Muscle layer of duodenum (tissue), 2 donors: ENCODE data around the gene MCM3AP.
"Not testable (repeated sequence)": the region's sequence is repeated elsewhere in the genome, so short reads cannot be mapped to it uniquely, and the experiment has no call there.

ENCODE experiments used
- H3K27ac ChIP-seq: one replicate; pipeline ENCODE4 v1.7.0; 2013; ENCODE audit warnings: mild to moderate bottlenecking, low read length
- H3K27me3 ChIP-seq: one replicate; pipeline ENCODE4 v1.7.0; 2013; ENCODE audit warnings: low read depth, mild to moderate bottlenecking, control low read depth, low read length
- H3K36me3 ChIP-seq, 2 donors: one replicate each; pipeline ENCODE4 v1.7.0; 2013; ENCODE audit warnings: low read length in 2 of 2, control low read depth in 1 of 2, mild to moderate bottlenecking in 1 of 2; ENCODE audit not compliant: insufficient read depth in 2 of 2, control insufficient read depth in 1 of 2
- H3K4me1 ChIP-seq, 2 donors: one replicate each; pipeline ENCODE4 v1.7.0; 2013; ENCODE audit warnings: low read length in 2 of 2, mild to moderate bottlenecking in 2 of 2, control low read depth in 1 of 2, moderate library complexity in 1 of 2; ENCODE audit not compliant: insufficient read depth in 2 of 2, control insufficient read depth in 1 of 2
- H3K4me3 ChIP-seq, 2 donors: one replicate each; pipeline ENCODE4 v1.7.0; 2013; ENCODE audit warnings: low read length in 2 of 2, low read depth in 1 of 2, mild to moderate bottlenecking in 1 of 2
- H3K9me3 ChIP-seq, 2 donors: one replicate each; pipeline ENCODE4 v1.7.0; 2013; ENCODE audit warnings: low read length in 2 of 2, control low read depth in 1 of 2, mild to moderate bottlenecking in 1 of 2; ENCODE audit not compliant: control insufficient read depth in 1 of 2
- donor health status: healthy.

MCM3AP gene

DNA sequence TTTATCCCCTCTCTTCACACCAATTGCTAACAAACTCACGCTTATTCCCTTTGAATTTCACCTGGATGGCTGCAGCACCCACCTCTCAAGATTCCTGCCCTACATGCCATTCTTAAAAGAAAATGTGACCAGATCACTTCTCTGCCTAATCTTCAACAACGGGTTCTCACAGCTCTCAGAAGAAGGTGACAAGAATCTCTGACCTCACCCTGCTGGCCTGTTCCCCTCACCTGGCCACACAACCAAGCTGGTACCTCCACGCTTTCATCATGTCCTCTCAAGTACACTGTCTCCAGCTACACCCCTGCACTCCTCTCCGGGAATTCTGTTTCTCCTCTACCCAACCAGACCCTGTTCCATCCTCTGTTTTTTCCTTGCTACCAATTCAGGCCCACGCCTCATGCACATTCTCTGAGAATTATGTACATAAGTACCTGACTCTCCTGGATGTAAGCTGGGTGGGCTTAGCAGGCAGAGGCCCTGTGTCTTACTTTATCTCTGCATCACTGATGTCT lies 50.9 kb downstream of the MCM3AP start:
- Histone ChIP-seq H3K27me3 (no peaks in the 10 kb centered on the region), H3K4me3 (no peak overlapping the region), H3K27ac (no peak overlapping the region), H3K4me1 (peaks cover 0 to 4% of the 10 kb centered on the region in 2 donors), H3K9me3 (no peaks in the 10 kb centered on the region), H3K36me3 (peaks cover 32 to 46% of the 10 kb centered on the region in 2 donors)

DNA sequence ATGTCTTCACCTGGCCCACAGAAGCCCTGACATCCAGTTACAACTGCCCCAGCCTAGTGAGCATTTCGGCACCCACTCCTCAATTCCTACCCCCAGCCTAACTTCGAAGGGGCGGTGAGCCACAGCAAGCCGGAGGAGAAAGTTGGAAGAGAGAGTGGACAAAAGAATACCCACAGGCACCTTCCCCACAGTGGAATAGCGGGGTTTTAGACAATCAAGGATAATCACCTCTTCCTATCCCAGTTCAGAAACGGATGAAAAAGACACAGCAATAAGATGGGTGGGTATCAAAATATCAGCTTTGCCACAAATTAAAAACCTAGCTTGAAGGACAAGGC lies 55.5 kb downstream of the MCM3AP start:
- H3K4me1 ChIP-seq, result peaks cover 17 to 26% of the 10 kb centered on the region in 2 donors
- peaks cover 11 to 15% of the 10 kb centered on the region in 2 donors for H3K36me3 ChIP-seq
- no peak overlapping the region for H3K27ac ChIP-seq
- peak overlapping the region; percentile 33 to 78 for H3K4me3 ChIP-seq
- H3K9me3 ChIP-seq, result no peaks in the 10 kb centered on the region
- no peaks in the 10 kb centered on the region for H3K27me3 ChIP-seq

- Histone ChIP-seq H3K4me3 (peak overlapping the region; percentile 33 to 78), H3K4me1 (peaks cover 17 to 26% of the 10 kb centered on the region in 2 donors), H3K27ac (no peak overlapping the region), H3K9me3 (no peaks in the 10 kb centered on the region), H3K27me3 (no peaks in the 10 kb centered on the region), H3K36me3 (peaks cover 6 to 9% of the 10 kb centered on the region in 2 donors)
These were observed 56.1 kb downstream of the MCM3AP start for GRCh38 chr21:46229133-46229922.

DNA sequence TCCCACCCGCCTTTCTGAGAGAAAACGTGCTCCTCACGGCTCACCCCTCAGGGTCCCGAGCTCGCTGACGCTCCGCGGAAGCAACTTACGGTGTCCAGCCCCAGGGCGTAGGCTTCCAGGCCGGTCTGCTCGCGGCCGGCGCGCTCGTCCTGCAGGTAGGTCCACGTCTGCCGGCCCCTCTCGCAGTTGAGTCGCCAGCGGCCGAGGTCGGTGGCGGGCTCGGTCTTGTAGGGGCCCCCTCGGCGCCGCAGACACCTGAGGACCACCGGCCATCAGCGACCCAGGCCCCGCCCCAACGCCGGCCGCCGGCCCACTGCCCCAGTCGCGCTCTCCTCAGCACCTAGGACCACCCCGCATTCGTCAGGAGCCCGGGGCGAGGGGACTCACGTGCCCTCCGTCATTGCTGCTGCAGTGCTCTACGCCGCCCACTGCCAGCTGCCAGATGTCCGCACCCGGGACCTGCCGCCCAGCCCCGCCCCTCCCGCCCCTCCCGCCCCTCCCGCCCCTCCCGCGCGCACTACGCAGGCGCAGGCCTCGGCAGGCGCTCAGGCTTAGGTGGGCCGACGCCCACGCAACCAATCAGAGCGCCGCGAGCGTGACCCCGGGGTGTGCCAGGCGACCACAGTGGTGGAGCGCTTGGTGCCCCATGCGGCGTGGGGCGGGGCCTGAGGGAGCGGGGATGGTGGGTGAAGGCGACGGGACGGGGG lies 56.9 kb downstream of the MCM3AP start, which contains the start of gene LSS:
Gene LSS (minus strand): TSS at position 430 of the 707 bp plus-strand sequence. CDS start 29 bp downstream, at position 401.
- Histone ChIP-seq H3K9me3 (no peaks in the 10 kb centered on the region), H3K4me1 (peaks cover 17 to 26% of the 10 kb centered on the region in 2 donors), H3K27ac (no peak within 1 kb of the TSS)

GRCh38 chr21:46227811-46228344 lies 57.5 kb downstream of the MCM3AP start:
- Histone ChIP-seq H3K36me3 (peaks cover under 1 to 1% of the 10 kb centered on the region in 2 donors), H3K27me3 (no peaks in the 10 kb centered on the region), H3K27ac (no peak overlapping the region), H3K4me3 (peak overlapping the region; percentile 78 to 97), H3K9me3 (no peaks in the 10 kb centered on the region), H3K4me1 (peaks cover 17 to 26% of the 10 kb centered on the region in 2 donors)

More for the DNA sequence above, 56.9 kb downstream of the MCM3AP start, which contains the start of gene LSS:
- Histone ChIP-seq H3K4me3 (peak within 1 kb of the TSS; percentile 78 to 97), H3K27me3 (no peaks in the 10 kb centered on the region), H3K36me3 (peaks cover 0 to 5% of the 10 kb centered on the region in 2 donors)

DNA sequence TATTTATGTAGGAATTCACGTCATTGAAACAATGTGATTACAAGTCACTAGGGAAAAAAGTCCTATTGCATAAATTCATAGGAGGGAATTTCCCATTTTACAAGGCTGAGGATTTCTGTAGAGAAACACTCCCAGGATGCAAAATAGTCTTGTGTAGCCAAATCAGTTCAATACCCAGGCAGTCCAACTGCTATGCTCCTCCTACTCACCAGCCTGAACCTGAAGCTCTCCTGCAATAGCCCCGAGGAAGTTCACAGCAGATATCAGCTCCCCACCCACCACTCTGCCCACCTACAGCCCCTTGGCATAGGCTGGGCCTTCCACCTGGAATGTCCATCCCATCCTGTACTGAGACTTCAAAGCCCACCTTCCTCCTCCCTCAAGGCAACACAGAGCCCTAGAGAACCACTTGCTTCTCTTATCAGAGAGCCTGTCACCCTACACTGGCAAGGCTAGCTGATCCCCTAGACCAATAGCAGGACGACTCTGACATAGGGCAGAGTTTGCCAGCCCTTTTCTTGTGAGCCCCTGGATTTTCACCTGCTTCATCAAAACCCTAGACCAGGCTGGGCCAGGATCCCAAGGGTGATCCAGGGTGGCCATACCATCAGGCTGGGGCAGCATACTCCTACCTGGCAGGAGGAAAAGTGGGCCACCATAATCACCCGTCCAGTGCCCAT lies 58.4 kb downstream of the MCM3AP start:
- H3K27me3 ChIP-seq, result no peaks in the 10 kb centered on the region
- H3K9me3 ChIP-seq, result no peaks in the 10 kb centered on the region
- peaks cover 6 to 9% of the 10 kb centered on the region in 2 donors for H3K36me3 ChIP-seq
- H3K27ac ChIP-seq, result no peak overlapping the region
- peaks cover 17 to 26% of the 10 kb centered on the region in 2 donors for H3K4me1 ChIP-seq
- peak overlapping the region; percentile 78 to 97 for H3K4me3 ChIP-seq

DNA sequence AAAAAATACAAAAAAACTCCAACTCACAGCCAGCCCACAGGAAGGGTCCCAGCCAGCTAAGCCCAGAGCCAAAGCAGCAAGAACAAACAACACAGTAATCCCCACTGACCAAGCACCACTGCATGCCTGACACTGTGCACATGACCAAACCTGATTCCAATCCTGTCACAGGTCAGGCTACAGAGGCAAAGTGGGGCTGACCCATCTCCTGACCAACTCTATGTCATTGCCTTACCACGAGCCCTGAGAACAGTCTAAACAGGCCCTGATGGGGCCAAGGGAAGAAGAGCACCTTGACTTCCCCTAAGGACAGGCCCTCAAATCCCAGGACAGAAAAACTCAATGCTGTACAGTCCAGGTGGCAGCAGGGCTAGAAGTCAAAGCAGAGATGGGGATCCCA lies 59.3 kb downstream of the MCM3AP start:
- Histone ChIP-seq H3K27me3 (no peaks in the 10 kb centered on the region), H3K4me1 (peaks cover 17 to 26% of the 10 kb centered on the region in 2 donors), H3K27ac (no peak overlapping the region), H3K9me3 (no peaks in the 10 kb centered on the region), H3K4me3 (no peak overlapping the region), H3K36me3 (peaks cover 10 to 17% of the 10 kb centered on the region in 2 donors)

DNA sequence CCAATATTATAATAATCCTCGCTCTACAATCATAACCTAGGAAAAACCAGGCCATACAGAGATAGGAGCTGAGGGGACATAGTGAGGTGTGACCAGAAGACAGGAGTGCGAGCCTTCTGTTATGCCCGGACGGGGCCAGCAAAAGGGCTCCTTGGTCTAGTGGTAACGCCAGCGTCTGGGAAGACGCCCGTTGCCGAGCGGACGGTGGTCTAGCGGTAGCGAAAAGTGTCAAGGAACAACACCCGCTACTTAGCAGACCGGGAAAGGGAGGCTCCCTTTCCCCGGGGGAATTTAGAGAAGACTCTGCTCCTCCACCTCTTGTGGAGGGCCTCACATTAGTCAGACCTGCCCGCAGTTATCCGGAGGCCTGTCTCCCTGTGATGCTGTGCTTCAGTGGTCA lies 61.8 kb downstream of the MCM3AP start:
- Histone ChIP-seq H3K36me3 (peaks cover 19 to 34% of the 10 kb centered on the region in 2 donors), H3K4me1 (peaks cover 17 to 21% of the 10 kb centered on the region in 2 donors)
- H3K27me3 ChIP-seq, result not testable (repeated sequence)

DNA sequence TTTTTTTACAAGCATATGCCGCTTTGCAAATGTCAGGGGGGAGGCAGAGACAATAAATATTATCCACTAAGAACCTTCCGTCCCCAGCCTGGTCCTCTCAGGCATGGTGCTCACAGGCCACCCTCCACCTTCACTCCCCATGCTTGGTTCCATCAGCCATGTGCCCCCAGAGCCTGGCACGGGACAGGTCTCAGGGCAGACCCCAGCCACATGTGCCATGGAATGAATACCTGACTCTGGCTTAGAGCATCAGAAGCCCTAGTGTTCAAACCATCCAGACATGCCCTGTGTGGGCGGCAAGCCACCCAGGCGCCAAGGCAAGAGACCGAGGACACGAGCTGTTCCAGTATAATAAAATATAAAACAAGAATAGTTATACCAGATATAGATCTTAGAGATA lies 62.2 kb downstream of the MCM3AP start:
- no peaks in the 10 kb centered on the region for H3K9me3 ChIP-seq
- H3K27me3 ChIP-seq, result no peaks in the 10 kb centered on the region
- H3K36me3 ChIP-seq, result peaks cover 19 to 34% of the 10 kb centered on the region in 2 donors
- H3K4me1 ChIP-seq, result peaks cover 17 to 20% of the 10 kb centered on the region in 2 donors
- H3K4me3 ChIP-seq, result no peak overlapping the region
- H3K27ac ChIP-seq, result no peak overlapping the region

More for the DNA sequence above, 61.8 kb downstream of the MCM3AP start:
- H3K4me3 ChIP-seq, H3K9me3 ChIP-seq, H3K27ac ChIP-seq: not testable (repeated sequence)

DNA sequence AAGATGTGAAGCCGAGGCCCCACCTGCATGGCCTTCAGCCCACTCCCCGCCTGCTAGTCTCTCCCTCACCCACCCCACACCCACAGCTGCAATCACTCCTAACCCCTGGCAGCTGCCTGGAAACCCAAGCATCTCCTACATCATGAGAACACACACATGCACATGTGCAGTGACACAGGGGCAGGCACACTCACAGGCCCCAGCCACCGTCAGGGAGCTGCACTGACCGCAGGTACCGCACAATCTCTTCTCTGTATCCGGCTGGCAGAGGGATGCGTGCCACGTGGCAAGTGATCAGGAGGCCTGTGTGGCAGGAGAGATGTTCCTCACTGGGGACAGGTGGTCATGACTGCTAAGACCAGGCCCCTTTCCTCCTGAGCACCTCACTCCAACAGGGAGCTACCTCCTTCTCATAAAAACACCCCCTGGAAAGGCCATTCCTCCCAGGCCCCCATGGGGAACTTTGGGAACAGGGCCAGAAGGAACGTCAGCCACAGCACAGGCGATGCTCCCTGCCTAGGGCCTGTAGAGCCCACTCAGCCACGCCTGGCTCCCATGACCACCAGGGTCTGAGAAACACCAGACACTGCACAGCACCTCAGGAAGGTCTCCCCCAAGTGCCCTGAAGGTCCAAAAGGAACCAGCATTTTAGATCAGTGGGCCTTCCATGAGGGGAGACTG lies 62.8 kb downstream of the MCM3AP start:
- no peak overlapping the region for H3K27ac ChIP-seq
- no peaks in the 10 kb centered on the region for H3K9me3 ChIP-seq
- H3K4me3 ChIP-seq, result no peak overlapping the region
- peaks cover 14% of the 10 kb centered on the region in 2 donors for H3K4me1 ChIP-seq
- H3K27me3 ChIP-seq, result no peaks in the 10 kb centered on the region
- peaks cover 19 to 34% of the 10 kb centered on the region in 2 donors for H3K36me3 ChIP-seq
